Fibroblast of lung (primary cell): Measurements from ENCODE around the gene TP53BP2.

Source experiments
- EZH2 ChIP-seq: IDR thresholded peaks from 2 replicates; pipeline ENCODE4 v1.5.1; 2012; ENCODE audit warnings: low read length, control low read depth, mild to moderate bottlenecking; ENCODE audit errors: missing control alignments
- TF ChIP-seq, protein P1 (sequence below), 2 donors: IDR thresholded peaks in 1 of 2; conservative IDR thresholded peaks in 1 of 2; 1 replicate in 1 of 2; 2 replicates in 1 of 2; pipeline ENCODE4 v1.5.1; 2011 to 2012; ENCODE audit warnings: low read length in 2 of 2, control low read depth in 1 of 2, inconsistent platforms in 1 of 2, low read depth in 1 of 2, mild to moderate bottlenecking in 1 of 2

DNA sequence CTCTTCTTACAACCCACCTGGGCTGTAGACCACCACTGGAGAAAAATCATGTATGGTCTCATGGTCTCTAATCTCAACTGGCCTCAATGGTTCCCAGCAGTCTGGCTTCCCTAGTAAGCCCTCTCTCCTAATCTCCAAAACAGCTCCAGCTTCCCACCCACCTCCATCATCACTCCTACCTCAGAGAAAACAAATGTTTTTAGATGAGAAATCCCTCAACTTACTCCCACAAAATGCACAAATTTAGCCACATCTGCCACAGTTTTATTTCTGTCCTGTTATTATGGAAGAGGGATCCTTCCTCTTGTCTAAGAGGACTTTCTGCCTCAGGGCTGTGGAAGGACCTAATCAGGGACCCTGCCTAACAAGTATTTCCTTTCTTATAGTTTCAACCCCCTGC, 32.1 kb downstream of the TP53BP2 start:
- TF ChIP-seq EZH2: no peak
- TF ChIP-seq, protein P1, sequence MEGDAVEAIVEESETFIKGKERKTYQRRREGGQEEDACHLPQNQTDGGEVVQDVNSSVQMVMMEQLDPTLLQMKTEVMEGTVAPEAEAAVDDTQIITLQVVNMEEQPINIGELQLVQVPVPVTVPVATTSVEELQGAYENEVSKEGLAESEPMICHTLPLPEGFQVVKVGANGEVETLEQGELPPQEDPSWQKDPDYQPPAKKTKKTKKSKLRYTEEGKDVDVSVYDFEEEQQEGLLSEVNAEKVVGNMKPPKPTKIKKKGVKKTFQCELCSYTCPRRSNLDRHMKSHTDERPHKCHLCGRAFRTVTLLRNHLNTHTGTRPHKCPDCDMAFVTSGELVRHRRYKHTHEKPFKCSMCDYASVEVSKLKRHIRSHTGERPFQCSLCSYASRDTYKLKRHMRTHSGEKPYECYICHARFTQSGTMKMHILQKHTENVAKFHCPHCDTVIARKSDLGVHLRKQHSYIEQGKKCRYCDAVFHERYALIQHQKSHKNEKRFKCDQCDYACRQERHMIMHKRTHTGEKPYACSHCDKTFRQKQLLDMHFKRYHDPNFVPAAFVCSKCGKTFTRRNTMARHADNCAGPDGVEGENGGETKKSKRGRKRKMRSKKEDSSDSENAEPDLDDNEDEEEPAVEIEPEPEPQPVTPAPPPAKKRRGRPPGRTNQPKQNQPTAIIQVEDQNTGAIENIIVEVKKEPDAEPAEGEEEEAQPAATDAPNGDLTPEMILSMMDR (conservative IDR thresholded peaks at IDR 0.05 in 1 of 2, IDR thresholded peaks at IDR 0.05 in 1 of 2; ENCODE audit: low read depth in 1 of 2, low read length in 2 of 2): no peak
